ENCODE results near the gene WLS. TPM values are rescaled to one million over a fixed set of nuclear protein-coding genes. Genes with fewer than 3 reads are reported as not detected.
A peak's percentile ranks its signal among the peaks of the same experiment; 100 is the strongest.

Gene WLS
- total RNA-seq, 1 donor from 2014 or later = 68.0 TPM

DNA sequence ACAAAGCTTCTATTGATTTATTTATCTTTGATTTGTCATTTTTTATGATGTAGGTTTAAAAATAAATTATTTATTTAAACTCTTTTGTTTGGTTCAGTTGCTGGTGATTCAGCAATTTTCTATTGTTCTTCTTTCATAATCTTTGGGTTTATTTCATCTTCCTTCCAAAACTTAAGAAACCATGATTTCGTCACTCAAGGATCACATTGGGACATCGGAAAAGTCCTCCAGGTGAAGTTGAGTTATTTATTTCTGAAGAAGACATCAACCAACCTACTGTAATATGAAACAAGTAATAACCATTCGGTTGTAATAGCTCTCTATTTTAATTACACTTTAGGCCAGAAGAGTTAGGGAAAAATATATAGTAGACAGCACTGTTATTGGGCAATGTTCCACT is 23.0 kb upstream of the WLS start:
- no peak overlapping the region for H3K4me3 ChIP-seq
- DNase-seq (ENCODE audit: extremely low spot score in 2 of 2) = no peak
- no peak overlapping the region for H3K27ac ChIP-seq
- H3K27me3 ChIP-seq = no peaks in the 10 kb centered on the region
- no peaks in the 10 kb centered on the region for H3K4me1 ChIP-seq
- H3K9me3 ChIP-seq = peaks cover 4% of the 10 kb centered on the region
- H3K36me3 ChIP-seq = no peaks in the 10 kb centered on the region
- intact Hi-C loops (cut with DNase I) = no loop called here
- TF ChIP-seq POLR2A (IDR thresholded peaks at IDR 0.05) (no peak), POLR2AphosphoS5 (IDR thresholded peaks at IDR 0.05; ENCODE audit: insufficient read depth in 1 of 2, low read depth in 1 of 2) (no peak)
- TF ChIP-seq, protein P1, sequence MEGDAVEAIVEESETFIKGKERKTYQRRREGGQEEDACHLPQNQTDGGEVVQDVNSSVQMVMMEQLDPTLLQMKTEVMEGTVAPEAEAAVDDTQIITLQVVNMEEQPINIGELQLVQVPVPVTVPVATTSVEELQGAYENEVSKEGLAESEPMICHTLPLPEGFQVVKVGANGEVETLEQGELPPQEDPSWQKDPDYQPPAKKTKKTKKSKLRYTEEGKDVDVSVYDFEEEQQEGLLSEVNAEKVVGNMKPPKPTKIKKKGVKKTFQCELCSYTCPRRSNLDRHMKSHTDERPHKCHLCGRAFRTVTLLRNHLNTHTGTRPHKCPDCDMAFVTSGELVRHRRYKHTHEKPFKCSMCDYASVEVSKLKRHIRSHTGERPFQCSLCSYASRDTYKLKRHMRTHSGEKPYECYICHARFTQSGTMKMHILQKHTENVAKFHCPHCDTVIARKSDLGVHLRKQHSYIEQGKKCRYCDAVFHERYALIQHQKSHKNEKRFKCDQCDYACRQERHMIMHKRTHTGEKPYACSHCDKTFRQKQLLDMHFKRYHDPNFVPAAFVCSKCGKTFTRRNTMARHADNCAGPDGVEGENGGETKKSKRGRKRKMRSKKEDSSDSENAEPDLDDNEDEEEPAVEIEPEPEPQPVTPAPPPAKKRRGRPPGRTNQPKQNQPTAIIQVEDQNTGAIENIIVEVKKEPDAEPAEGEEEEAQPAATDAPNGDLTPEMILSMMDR (IDR thresholded peaks at IDR 0.05) = no peak

DNA sequence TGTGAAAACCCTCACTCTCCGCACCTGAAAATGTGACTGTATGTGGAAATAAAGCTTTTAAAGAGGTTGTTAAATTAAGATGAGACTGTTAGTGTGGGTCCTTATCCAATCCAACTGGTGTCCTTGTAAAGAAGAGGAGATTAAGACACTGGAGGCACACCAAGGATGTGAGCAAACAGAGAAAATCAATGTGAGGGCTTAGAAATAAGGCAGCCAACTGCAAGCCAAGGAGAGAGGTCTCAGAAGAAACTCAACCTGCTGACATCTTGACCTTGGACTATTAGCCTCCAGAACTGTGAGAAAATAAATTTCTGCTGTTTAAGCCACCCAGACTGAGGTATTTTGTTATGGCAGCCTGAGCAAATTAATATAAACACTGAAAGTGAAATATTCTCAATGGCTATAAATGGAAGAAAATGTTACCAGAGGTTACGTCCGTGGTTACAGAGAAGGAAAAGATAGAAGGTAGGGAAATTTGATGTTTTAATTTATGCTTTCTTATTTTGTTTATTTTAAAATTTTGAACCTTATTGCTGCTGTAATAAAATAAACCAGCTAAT is 22.4 kb upstream of the WLS start:
- H3K27ac ChIP-seq = no peak overlapping the region
- intact Hi-C loops (cut with DNase I) = no loop called here
- H3K9me3 ChIP-seq = peaks cover 4% of the 10 kb centered on the region
- no peak for TF ChIP-seq POLR2AphosphoS5 (IDR thresholded peaks at IDR 0.05; ENCODE audit: insufficient read depth in 1 of 2, low read depth in 1 of 2)
- TF ChIP-seq, protein P1 (IDR thresholded peaks at IDR 0.05) = no peak
- no peak for TF ChIP-seq POLR2A (IDR thresholded peaks at IDR 0.05)
- H3K4me3 ChIP-seq = no peak overlapping the region
- no peaks in the 10 kb centered on the region for H3K36me3 ChIP-seq
- H3K4me1 ChIP-seq = no peaks in the 10 kb centered on the region
- no peaks in the 10 kb centered on the region for H3K27me3 ChIP-seq
- DNase-seq (ENCODE audit: extremely low spot score in 2 of 2) = no peak

DNA sequence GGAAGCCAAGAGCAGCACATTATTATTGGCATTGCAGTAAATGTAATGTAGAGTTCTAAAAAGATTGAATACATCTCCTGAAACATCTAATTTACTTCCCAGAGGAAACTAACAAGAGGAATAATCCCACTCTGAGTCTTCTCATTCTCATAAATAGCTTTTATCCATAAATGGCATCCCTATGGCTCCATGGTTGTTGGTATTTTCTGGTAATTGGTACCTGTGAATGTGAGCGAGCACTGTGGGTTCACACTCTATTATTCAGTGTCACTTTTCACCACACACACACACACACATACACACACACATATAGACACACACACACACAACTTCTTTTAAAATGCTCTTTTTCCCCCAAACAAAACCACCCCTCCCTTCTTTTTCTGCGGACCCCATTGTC is 4.7 kb upstream of the WLS start:
- H3K4me1 ChIP-seq = peaks cover 10% of the 10 kb centered on the region
- no peak overlapping the region for H3K27ac ChIP-seq
- TF ChIP-seq POLR2A (IDR thresholded peaks at IDR 0.05) (no peak), POLR2AphosphoS5 (IDR thresholded peaks at IDR 0.05; ENCODE audit: insufficient read depth in 1 of 2, low read depth in 1 of 2) (no peak)
- TF ChIP-seq, protein P1 (IDR thresholded peaks at IDR 0.05) = no peak
- no peaks in the 10 kb centered on the region for H3K9me3 ChIP-seq
- no peaks in the 10 kb centered on the region for H3K36me3 ChIP-seq
- H3K4me3 ChIP-seq = no peak overlapping the region
- intact Hi-C loops (cut with DNase I) = loop anchor here (10.0 kb wide), 1 partner anchor 108 kb away; no protein-coding TSS in a partner anchor
- DNase-seq (ENCODE audit: extremely low spot score in 2 of 2) = no peak
- no peaks in the 10 kb centered on the region for H3K27me3 ChIP-seq

DNA sequence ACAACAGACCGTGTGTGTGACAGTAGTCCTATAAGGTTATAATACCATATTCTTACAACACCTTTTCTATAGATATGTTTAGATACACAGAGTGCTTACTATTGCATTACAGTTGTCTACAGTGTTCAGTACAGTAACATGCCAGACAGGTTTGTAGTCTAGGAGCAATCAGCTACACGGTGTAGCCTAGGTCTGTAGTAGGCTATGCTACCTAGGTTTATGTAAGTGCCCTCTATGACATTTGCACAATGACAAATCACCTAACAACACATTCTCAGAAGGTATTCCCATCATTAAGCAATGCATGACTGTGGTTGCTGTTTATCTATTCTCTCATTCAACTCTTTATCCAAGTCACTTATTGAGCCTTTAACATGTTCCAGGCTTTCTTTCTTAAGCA is 1.8 kb upstream of the WLS start:
- TF ChIP-seq POLR2AphosphoS5 (IDR thresholded peaks at IDR 0.05; ENCODE audit: insufficient read depth in 1 of 2, low read depth in 1 of 2) (no peak), POLR2A (IDR thresholded peaks at IDR 0.05) (no peak)
- TF ChIP-seq, protein P1 (IDR thresholded peaks at IDR 0.05) = no peak
- Histone ChIP-seq H3K27me3 (no peaks in the 10 kb centered on the region), H3K9me3 (no peaks in the 10 kb centered on the region), H3K36me3 (no peaks in the 10 kb centered on the region), H3K4me1 (peaks cover 24% of the 10 kb centered on the region), H3K4me3 (no peak overlapping the region), H3K27ac (no peak overlapping the region)
- intact Hi-C loops (cut with DNase I) = loop anchor here (10.0 kb wide), 1 partner anchor 111 kb away; no protein-coding TSS in a partner anchor
- DNase-seq (ENCODE audit: extremely low spot score in 2 of 2) = no peak

DNA sequence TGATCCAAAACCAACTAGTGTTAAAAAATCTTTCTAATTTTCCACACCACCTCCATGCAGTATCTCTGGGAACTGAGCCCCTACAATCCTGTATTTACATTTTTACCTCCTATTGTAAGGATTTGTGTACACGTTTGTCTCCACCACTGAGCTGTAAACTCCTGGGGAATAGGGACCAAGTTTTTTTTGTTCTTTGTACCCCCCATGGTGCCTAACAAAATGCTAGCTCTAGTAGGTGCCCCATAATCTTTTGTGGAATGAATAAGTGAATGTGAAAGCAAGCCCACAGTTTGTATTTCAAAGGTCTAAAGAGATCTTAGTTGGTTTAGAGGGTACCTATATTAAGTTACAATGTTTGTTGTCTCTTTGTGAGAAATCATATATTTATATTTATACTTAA is 879 bp upstream of the WLS start:
- no peaks in the 10 kb centered on the region for H3K9me3 ChIP-seq
- no peaks in the 10 kb centered on the region for H3K27me3 ChIP-seq
- H3K27ac ChIP-seq = peak overlapping the region; percentile 88
- intact Hi-C loops (cut with DNase I) = loop anchor here (10.0 kb wide), 1 partner anchor 112 kb away; no protein-coding TSS in a partner anchor
- peak overlapping the region; percentile 73 to 87 for H3K4me3 ChIP-seq
- TF ChIP-seq POLR2A (IDR thresholded peaks at IDR 0.05) = no peak
- TF ChIP-seq, protein P1 (IDR thresholded peaks at IDR 0.05) = no peak
- TF ChIP-seq POLR2AphosphoS5 (IDR thresholded peaks at IDR 0.05; ENCODE audit: insufficient read depth in 1 of 2, low read depth in 1 of 2) = no peak
- H3K4me1 ChIP-seq = peaks cover 28% of the 10 kb centered on the region
- H3K36me3 ChIP-seq = no peaks in the 10 kb centered on the region
- no peak for DNase-seq (ENCODE audit: extremely low spot score in 2 of 2)

Data from vagina (tissue), 2 donors.